GM23338 (cell line): ENCODE results near the gene TMEM178A.

ENCODE experiments used
- CREB1 ChIP-seq: fragments of 250-450 bp; sonication (Bioruptor Pico); IDR thresholded peaks from 2 replicates; pipeline ENCODE4 v1.5.0; 2020; ENCODE audit warnings: low read depth, mild to moderate bottlenecking, moderate library complexity
- CTCF ChIP-seq, 2 experiments: fragments of 200-600 bp in 1 of 2; sonication (generic) in 1 of 2; conservative IDR thresholded peaks; 2 replicates each; pipeline versions ENCODE4 v1.5.1 to v1.6.1; 2016 to 2017; ENCODE audit warnings: antibody characterized with exemption in 2 of 2, low read depth in 2 of 2, mild to moderate bottlenecking in 2 of 2, moderate library complexity in 1 of 2
- EZH2 ChIP-seq: fragments of 200-600 bp; sonication (generic); IDR thresholded peaks from one replicate; pipeline ENCODE4 v1.8.0; 2017; ENCODE audit warnings: antibody characterized with exemption, mild to moderate bottlenecking, low read depth; ENCODE audit not compliant: unreplicated experiment
- EZH2phosphoT487 ChIP-seq: fragments of 200-600 bp; sonication (generic); IDR thresholded peaks from one replicate; pipeline ENCODE4 v1.8.1; 2018; ENCODE audit warnings: antibody characterized with exemption; ENCODE audit not compliant: unreplicated experiment
- JUNB ChIP-seq: IDR thresholded peaks from one replicate; pipeline ENCODE4 v1.6.1; 2016; ENCODE audit warnings: antibody characterized with exemption; ENCODE audit not compliant: unreplicated experiment
- NANOG ChIP-seq: IDR thresholded peaks from 2 replicates; pipeline ENCODE4 v1.6.1; 2016; ENCODE audit warnings: antibody characterized with exemption, borderline replicate concordance
- POLR2AphosphoS5 ChIP-seq: IDR thresholded peaks from 2 replicates; pipeline ENCODE4 v1.6.1; 2016; ENCODE audit warnings: antibody characterized with exemption, low read depth
- STAT1 ChIP-seq: IDR thresholded peaks from one replicate; pipeline ENCODE4 v1.6.1; 2016; ENCODE audit warnings: antibody characterized with exemption; ENCODE audit not compliant: unreplicated experiment
- ZNF114 ChIP-seq: fragments of 250-450 bp; sonication (Bioruptor Pico); IDR thresholded peaks from 2 replicates; pipeline ENCODE4 v1.5.0; 2020; ENCODE audit warnings: mild to moderate bottlenecking, moderate library complexity
- ZNF331 ChIP-seq: fragments of 250-450 bp; sonication (Bioruptor Pico); IDR thresholded peaks from 2 replicates; pipeline ENCODE4 v1.5.0; 2020; ENCODE audit warnings: low read depth, mild to moderate bottlenecking, moderate library complexity
- ZNF462 ChIP-seq: fragments of 250-450 bp; sonication (Bioruptor Pico); IDR thresholded peaks from 2 replicates; pipeline ENCODE4 v1.5.0; 2020; ENCODE audit warnings: mild to moderate bottlenecking, moderate library complexity
- TF ChIP-seq, protein P1 (sequence below): IDR thresholded peaks from one replicate; pipeline ENCODE4 v1.6.1; 2018; ENCODE audit warnings: antibody characterized with exemption; ENCODE audit not compliant: unreplicated experiment
- TF ChIP-seq, protein P2 (sequence below): IDR thresholded peaks from 2 replicates; pipeline ENCODE4 v1.6.1; 2016; ENCODE audit warnings: antibody characterized with exemption

DNA sequence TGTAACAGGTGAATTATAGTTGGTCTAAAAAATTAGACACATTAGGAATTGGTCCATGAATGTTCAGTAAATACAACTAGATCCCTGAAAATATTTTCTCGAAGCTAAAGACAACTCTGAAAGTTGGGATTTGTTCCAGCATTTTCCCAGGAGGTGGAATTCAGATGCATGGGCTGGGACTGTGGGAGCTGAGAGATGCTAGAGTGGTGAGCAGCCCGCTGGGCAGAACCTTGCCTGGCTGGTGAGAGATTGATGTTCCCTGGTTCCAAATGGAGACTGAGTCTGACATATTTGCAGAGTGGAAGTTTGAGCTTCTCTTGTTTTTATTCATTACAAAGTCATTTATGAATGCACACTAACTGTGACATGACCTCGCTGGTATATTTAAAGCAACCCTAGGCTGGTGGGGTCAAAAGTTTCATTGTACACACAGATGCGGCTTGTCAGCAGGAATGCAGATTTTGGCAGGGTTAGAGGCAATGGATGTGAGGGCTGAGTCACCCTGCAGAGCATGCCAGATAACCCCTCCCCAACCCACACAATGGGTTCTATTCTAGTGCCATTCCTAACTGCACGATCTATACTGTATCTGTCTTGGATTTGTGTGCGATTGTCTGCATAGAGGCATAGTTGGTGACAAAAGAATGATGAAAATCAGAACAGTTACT is 23.5 kb upstream of the TMEM178A start:
- TF ChIP-seq POLR2AphosphoS5: no peak
- no peak for TF ChIP-seq CTCF (conservative IDR thresholded peaks at IDR 0.05; ENCODE audit: low read depth in 2 of 2)
- TF ChIP-seq EZH2phosphoT487: no peak
- TF ChIP-seq ZNF114 (CRISPR knock-in tag): no peak
- no peak for TF ChIP-seq CREB1 (CRISPR knock-in tag)
- TF ChIP-seq, protein P1, sequence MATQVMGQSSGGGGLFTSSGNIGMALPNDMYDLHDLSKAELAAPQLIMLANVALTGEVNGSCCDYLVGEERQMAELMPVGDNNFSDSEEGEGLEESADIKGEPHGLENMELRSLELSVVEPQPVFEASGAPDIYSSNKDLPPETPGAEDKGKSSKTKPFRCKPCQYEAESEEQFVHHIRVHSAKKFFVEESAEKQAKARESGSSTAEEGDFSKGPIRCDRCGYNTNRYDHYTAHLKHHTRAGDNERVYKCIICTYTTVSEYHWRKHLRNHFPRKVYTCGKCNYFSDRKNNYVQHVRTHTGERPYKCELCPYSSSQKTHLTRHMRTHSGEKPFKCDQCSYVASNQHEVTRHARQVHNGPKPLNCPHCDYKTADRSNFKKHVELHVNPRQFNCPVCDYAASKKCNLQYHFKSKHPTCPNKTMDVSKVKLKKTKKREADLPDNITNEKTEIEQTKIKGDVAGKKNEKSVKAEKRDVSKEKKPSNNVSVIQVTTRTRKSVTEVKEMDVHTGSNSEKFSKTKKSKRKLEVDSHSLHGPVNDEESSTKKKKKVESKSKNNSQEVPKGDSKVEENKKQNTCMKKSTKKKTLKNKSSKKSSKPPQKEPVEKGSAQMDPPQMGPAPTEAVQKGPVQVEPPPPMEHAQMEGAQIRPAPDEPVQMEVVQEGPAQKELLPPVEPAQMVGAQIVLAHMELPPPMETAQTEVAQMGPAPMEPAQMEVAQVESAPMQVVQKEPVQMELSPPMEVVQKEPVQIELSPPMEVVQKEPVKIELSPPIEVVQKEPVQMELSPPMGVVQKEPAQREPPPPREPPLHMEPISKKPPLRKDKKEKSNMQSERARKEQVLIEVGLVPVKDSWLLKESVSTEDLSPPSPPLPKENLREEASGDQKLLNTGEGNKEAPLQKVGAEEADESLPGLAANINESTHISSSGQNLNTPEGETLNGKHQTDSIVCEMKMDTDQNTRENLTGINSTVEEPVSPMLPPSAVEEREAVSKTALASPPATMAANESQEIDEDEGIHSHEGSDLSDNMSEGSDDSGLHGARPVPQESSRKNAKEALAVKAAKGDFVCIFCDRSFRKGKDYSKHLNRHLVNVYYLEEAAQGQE: no peak
- TF ChIP-seq EZH2: no peak
- TF ChIP-seq JUNB: no peak
- TF ChIP-seq, protein P2, sequence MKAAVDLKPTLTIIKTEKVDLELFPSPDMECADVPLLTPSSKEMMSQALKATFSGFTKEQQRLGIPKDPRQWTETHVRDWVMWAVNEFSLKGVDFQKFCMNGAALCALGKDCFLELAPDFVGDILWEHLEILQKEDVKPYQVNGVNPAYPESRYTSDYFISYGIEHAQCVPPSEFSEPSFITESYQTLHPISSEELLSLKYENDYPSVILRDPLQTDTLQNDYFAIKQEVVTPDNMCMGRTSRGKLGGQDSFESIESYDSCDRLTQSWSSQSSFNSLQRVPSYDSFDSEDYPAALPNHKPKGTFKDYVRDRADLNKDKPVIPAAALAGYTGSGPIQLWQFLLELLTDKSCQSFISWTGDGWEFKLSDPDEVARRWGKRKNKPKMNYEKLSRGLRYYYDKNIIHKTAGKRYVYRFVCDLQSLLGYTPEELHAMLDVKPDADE: no peak
- TF ChIP-seq NANOG: no peak
- TF ChIP-seq ZNF331 (CRISPR knock-in tag): no peak
- no peak for TF ChIP-seq ZNF462 (CRISPR knock-in tag)
- no peak for TF ChIP-seq STAT1
